MM.1S (cell line): ENCODE data around the gene EIF4G1.

Experiments
- CTCF ChIP-seq: fragments of 300-600 bp; sonication (generic); IDR thresholded peaks from 2 replicates; pipeline ENCODE4 v1.5.1; 2016; ENCODE audit warnings: antibody characterized with exemption, low read length, mixed read lengths
- EZH2 ChIP-seq: fragments of 300-600 bp; sonication (generic); optimal IDR thresholded peaks from 2 replicates; pipeline ENCODE3; 2017; ENCODE audit warnings: low read depth, mild to moderate bottlenecking, antibody characterized with exemption, low read length, mixed read lengths
- EZH2phosphoT487 ChIP-seq: fragments of 300-600 bp; sonication (generic); IDR thresholded peaks from 2 replicates; pipeline ENCODE4 v1.6.1; 2018; ENCODE audit warnings: antibody characterized with exemption, low read length

GRCh38 chr3:184325715-184326369, 11.4 kb downstream of the EIF4G1 start:
- TF ChIP-seq CTCF (no peak), EZH2 (no peak), EZH2phosphoT487 (no peak)
